Gastroesophageal sphincter (tissue), 4 donors: Measurements from ENCODE around the gene SNX9. TPM values are rescaled to one million over a fixed set of nuclear protein-coding genes. Genes with fewer than 3 reads are reported as not detected.
"Not testable (repeated sequence)": the region's sequence is repeated elsewhere in the genome, so short reads cannot be mapped to it uniquely, and the experiment has no call there.

ENCODE experiments used
- ATAC-seq: fragments of 150-250 bp; one replicate; pipeline ENCODE4 v1.9.1; 2016; ENCODE audit warnings: mild to moderate bottlenecking, moderate library complexity
- H3K27ac ChIP-seq, 4 donors: fragments of 200-600 bp; sonication (generic) in 3 of 4; 1 replicate in 3 of 4; 2 replicates in 1 of 4; pipeline ENCODE4 v1.5.1; 2016 to 2019
- H3K27me3 ChIP-seq: fragments of 200-600 bp; sonication (generic); one replicate; pipeline ENCODE4 v1.5.1; 2019
- H3K36me3 ChIP-seq, 2 donors: fragments of 200-600 bp; sonication (generic); one replicate each; pipeline ENCODE4 v1.5.1; 2019; ENCODE audit warnings: control low read depth in 1 of 2
- H3K4me1 ChIP-seq, 3 donors: fragments of 200-600 bp; sonication (generic); 1 replicate in 2 of 3; 2 replicates in 1 of 3; pipeline ENCODE4 v1.5.1; 2016 to 2019; ENCODE audit warnings: control low read depth in 2 of 3
- H3K4me3 ChIP-seq, 2 donors: fragments of 200-600 bp; sonication (generic); one replicate each; pipeline ENCODE4 v1.5.1; 2019; ENCODE audit warnings: mild to moderate bottlenecking in 1 of 2, moderate library complexity in 1 of 2
- H3K9me3 ChIP-seq, 3 donors: fragments of 200-600 bp; sonication (generic); one replicate each; pipeline ENCODE4 v1.5.1; 2017 to 2019; ENCODE audit warnings: control low read depth in 2 of 3
- CTCF ChIP-seq, 4 experiments: fragments of 200-600 bp in 2 of 4; fragments of 450-650 bp in 2 of 4; sonication (generic) in 1 of 4; IDR thresholded peaks; one replicate each; pipeline ENCODE4 v1.5.1; 2017 to 2019; ENCODE audit warnings: antibody characterized with exemption in 4 of 4, mild to moderate bottlenecking in 2 of 4, moderate library complexity in 2 of 4
- EP300 ChIP-seq: sonication (generic); formaldehyde crosslinking; IDR thresholded peaks from one replicate; pipeline ENCODE4 v1.6.1; 2017; ENCODE audit warnings: antibody characterized with exemption, mild to moderate bottlenecking
- POLR2A ChIP-seq, 2 donors: fragments of 450-650 bp; IDR thresholded peaks; one replicate each; pipeline ENCODE4 v1.6.1; 2017; ENCODE audit warnings: antibody characterized with exemption in 2 of 2, mild to moderate bottlenecking in 2 of 2, moderate library complexity in 1 of 2
- POLR2AphosphoS5 ChIP-seq: sonication (generic); formaldehyde crosslinking; IDR thresholded peaks from one replicate; pipeline ENCODE4 v1.6.1; 2017; ENCODE audit warnings: antibody characterized with exemption
- WGBS, 2 donors: methylation state at CpG; one replicate each; pipeline ENCODE4 v1.1.5; 2018; ENCODE audit warnings: low coverage in 1 of 2; 5-methylcytosine and 5-hydroxymethylcytosine counted together
- total RNA-seq, 4 donors: library from RNA; depleted of rRNA; stranded (reverse); fragments of >200 nt; gene quantifications; one replicate each; pipeline ENCODE4 v1.1.0, GENCODE V29; 2016

Gene SNX9
- total RNA-seq, 4 donors from 2014 or later: 68.3 to 101 (median 85.0) TPM

DNA sequence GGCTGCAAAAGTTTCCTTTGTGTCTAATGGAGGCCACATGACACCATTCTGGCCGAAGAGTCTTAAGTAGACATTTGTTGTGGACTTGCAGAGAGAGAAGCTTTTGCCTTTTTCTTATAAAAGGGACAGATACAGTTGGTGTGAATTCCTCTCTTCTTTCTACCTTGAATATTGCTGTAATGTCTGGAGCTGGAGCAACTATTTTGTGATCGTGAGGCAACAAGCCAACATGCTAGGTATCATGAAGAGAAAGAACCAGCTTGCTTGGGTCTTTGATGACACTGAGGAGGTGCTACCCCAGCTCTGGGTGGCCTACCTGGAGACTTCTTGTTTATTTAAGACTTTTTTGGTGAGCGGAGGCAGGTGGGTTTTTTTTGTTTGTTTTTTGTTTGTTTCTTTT lies 142.3 kb downstream of the SNX9 start:
- H3K9me3 ChIP-seq: no peaks in the 10 kb centered on the region
- H3K4me3 ChIP-seq: no peak overlapping the region
- no peaks in the 10 kb centered on the region for H3K27me3 ChIP-seq
- no peak for TF ChIP-seq EP300
- no peak for TF ChIP-seq POLR2A (IDR thresholded peaks at IDR 0.05)
- no peak for TF ChIP-seq CTCF (IDR thresholded peaks at IDR 0.05)
- no peak for TF ChIP-seq POLR2AphosphoS5
- ATAC-seq: no peak
- no peak overlapping the region for H3K27ac ChIP-seq
- H3K36me3 ChIP-seq: no peaks in the 10 kb centered on the region
- WGBS, 2 donors: 92 to 100% methylated on average over 2 to 3 of the region's 3 CpGs
- H3K4me1 ChIP-seq: no peaks in the 10 kb centered on the region

GRCh38 chr6:157966589-157966977 lies 143.5 kb downstream of the SNX9 start:
- H3K36me3 ChIP-seq: no peaks in the 10 kb centered on the region
- no peak overlapping the region for H3K4me3 ChIP-seq
- TF ChIP-seq CTCF (IDR thresholded peaks at IDR 0.05) (no peak), EP300 (no peak), POLR2AphosphoS5 (no peak), POLR2A (IDR thresholded peaks at IDR 0.05) (no peak)
- H3K27me3 ChIP-seq: no peaks in the 10 kb centered on the region
- no peak overlapping the region for H3K27ac ChIP-seq
- H3K4me1 ChIP-seq: no peaks in the 10 kb centered on the region
- H3K9me3 ChIP-seq: no peaks in the 10 kb centered on the region
- no CpG with 5 or more reads among the region's 8 CpGs for WGBS, 2 donors
- ATAC-seq: no peak

- WGBS, 2 donors: 87 to 88% methylated on average over 1 to 3 of the region's 6 CpGs
- Histone ChIP-seq H3K36me3 (no peaks in the 10 kb centered on the region), H3K4me1 (no peaks in the 10 kb centered on the region), H3K9me3 (no peaks in the 10 kb centered on the region), H3K4me3 (no peak overlapping the region), H3K27ac (no peak overlapping the region), H3K27me3 (no peaks in the 10 kb centered on the region)
- no peak for ATAC-seq
- TF ChIP-seq EP300 (no peak), CTCF (IDR thresholded peaks at IDR 0.05) (no peak), POLR2A (IDR thresholded peaks at IDR 0.05) (no peak), POLR2AphosphoS5 (no peak)
Observed at GRCh38 chr6:157967020-157967419, 144.0 kb downstream of the SNX9 start.

DNA sequence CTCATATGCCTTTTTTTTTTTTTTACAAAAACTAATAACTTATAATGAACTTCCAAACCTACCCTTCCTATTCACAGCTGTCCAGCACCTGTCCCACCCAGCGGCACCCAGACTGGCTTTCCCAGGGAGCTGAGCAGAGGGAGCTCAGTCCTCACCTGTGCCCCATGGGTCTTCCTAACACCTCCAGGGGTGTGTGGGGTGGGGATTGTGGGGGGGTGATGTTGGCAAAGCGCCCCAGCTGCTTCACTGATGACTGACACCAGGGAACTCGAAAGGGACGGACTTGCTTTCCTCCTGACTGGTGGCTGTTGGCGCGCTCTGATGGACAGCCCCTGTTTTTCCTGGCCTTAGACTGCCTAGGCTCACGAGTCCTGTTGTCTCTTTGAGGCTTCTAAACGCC lies 144.4 kb downstream of the SNX9 start:
- H3K4me1 ChIP-seq: no peaks in the 10 kb centered on the region
- no peak for TF ChIP-seq CTCF (IDR thresholded peaks at IDR 0.05)
- TF ChIP-seq POLR2A (IDR thresholded peaks at IDR 0.05): no peak
- no peak for TF ChIP-seq POLR2AphosphoS5
- no peak for TF ChIP-seq EP300
- WGBS, 2 donors: 78 to 80% methylated on average over 3 to 7 of the region's 8 CpGs
- H3K36me3 ChIP-seq: no peaks in the 10 kb centered on the region
- no peak for ATAC-seq
- no peak overlapping the region for H3K27ac ChIP-seq
- no peaks in the 10 kb centered on the region for H3K9me3 ChIP-seq
- no peak overlapping the region for H3K4me3 ChIP-seq
- no peaks in the 10 kb centered on the region for H3K27me3 ChIP-seq

DNA sequence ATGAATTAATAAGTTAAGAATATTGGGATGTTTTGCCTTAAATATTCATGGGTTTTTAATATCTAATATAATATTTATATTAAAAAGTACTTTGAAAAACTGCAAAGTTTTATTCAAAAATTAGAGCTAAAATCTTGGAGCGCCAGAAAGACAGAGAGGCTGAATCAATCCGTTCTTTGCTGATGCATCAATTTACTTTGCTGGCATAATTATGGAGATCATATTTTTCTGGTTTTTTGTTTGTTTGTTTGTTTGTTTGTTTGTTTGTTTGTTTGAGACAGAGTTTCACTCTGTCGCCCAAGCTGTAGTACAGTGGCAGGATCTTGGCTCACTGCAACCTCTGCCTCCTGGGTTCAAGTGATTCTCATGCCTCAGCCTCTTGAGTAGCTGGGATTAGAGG lies 149.1 kb downstream of the SNX9 start:
- H3K27ac ChIP-seq, H3K4me3 ChIP-seq, ATAC-seq, H3K9me3 ChIP-seq, H3K36me3 ChIP-seq, H3K4me1 ChIP-seq, H3K27me3 ChIP-seq: not testable (repeated sequence)
- WGBS, 2 donors: 85 to 89% methylated on average over 3 of the region's 3 CpGs
